ENCODE results near the gene PIRT.

PIRT gene

DNA sequence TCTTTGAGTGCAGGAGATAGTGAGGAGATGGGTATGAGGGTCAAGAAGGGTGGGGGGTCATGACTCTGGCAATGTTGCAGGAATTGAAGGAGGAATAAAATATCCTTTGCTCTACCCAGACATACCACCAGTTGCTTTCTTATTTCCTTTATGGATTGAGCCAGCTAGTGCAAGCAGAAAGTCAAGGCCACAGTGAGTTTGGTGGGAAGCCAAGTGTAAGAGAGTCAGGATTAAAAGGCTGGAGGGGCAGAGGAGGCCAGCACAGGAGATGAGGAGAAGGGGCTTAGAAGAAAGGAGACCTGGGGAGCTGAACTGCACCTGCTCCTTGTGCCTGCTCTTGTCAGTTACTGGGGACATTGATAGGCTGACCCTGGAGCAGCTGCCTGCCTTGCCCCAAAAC is 16.1 kb downstream of the PIRT start:
- no peak overlapping the region for H3K4me3 ChIP-seq (ENCODE audit: low read depth, low read length)
- TF ChIP-seq, protein P1, sequence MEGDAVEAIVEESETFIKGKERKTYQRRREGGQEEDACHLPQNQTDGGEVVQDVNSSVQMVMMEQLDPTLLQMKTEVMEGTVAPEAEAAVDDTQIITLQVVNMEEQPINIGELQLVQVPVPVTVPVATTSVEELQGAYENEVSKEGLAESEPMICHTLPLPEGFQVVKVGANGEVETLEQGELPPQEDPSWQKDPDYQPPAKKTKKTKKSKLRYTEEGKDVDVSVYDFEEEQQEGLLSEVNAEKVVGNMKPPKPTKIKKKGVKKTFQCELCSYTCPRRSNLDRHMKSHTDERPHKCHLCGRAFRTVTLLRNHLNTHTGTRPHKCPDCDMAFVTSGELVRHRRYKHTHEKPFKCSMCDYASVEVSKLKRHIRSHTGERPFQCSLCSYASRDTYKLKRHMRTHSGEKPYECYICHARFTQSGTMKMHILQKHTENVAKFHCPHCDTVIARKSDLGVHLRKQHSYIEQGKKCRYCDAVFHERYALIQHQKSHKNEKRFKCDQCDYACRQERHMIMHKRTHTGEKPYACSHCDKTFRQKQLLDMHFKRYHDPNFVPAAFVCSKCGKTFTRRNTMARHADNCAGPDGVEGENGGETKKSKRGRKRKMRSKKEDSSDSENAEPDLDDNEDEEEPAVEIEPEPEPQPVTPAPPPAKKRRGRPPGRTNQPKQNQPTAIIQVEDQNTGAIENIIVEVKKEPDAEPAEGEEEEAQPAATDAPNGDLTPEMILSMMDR (IDR thresholded peaks at IDR 0.05; ENCODE audit: insufficient read depth, low read depth, low read length, missing control alignments) = no peak
- DNase-seq (ENCODE audit: low read depth) = no peak

DNA sequence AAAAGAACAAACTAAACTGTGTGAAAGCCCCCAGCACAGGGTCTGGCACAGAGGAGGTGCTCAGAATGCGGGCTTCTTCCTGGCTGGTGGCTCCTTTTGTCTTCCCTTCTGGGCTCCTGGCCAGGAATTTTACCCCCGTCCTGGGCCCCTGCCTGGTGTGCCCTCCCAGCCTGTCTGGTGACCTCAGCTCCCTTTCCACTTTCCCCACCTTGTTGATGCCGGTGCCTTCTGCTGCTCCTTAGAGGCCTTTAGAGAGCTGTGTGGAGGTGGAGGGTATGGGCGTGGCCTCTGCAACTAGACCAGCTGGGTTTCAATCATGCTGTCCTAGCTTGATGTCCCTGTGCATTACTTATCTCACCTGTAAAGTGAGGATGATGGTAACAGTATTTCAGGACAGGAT is 16.8 kb downstream of the PIRT start:
- TF ChIP-seq, protein P1 (IDR thresholded peaks at IDR 0.05; ENCODE audit: insufficient read depth, low read depth, low read length, missing control alignments) = no peak
- H3K4me3 ChIP-seq (ENCODE audit: low read depth, low read length) = no peak overlapping the region
- DNase-seq (ENCODE audit: low read depth) = no peak

DNA sequence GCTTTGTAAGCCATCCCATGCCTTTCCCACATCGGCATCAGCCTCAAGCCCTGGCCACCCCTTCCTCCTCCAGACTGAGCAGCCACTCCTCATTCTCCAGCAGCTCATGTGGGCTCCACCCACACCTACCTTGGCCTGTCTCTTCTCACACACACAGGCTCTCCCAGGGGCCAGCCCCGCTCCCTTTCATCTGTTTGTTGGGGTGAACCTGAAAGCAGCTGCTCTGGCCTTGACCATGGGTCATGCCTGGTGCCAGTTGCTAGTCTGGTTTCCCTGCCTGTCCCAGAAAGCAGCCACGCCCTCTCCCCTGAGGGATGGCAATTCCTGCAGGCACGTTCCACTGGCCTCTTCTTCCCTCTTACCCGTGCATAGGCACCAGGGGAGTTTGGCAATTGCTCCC is 22.6 kb downstream of the PIRT start:
- TF ChIP-seq, protein P1 (IDR thresholded peaks at IDR 0.05; ENCODE audit: insufficient read depth, low read depth, low read length, missing control alignments) = no peak
- no peak overlapping the region for H3K4me3 ChIP-seq (ENCODE audit: low read depth, low read length)
- no peak for DNase-seq (ENCODE audit: low read depth)

DNA sequence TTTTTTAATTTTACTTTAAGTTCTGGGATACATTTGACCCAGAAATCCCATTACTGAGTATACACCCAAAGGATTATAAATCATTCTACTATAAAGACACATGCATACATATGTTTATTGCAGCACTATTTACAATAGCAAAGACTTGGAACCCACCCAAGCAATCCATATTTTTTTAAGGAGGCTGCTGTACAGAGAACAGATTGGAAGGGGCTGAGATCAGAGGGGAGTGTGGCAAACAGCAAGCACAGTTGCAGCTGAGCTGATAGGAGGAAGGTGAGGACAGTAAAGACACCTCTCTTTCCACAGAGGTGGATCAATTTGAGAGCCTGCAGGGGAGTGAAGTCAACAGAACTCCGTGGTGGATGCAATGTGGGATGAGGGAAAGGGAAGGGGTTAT is 23.8 kb downstream of the PIRT start:
- no peak for DNase-seq (ENCODE audit: low read depth)
- TF ChIP-seq, protein P1 (IDR thresholded peaks at IDR 0.05; ENCODE audit: insufficient read depth, low read depth, low read length, missing control alignments) = no peak
- H3K4me3 ChIP-seq (ENCODE audit: low read depth, low read length) = no peak overlapping the region

DNA sequence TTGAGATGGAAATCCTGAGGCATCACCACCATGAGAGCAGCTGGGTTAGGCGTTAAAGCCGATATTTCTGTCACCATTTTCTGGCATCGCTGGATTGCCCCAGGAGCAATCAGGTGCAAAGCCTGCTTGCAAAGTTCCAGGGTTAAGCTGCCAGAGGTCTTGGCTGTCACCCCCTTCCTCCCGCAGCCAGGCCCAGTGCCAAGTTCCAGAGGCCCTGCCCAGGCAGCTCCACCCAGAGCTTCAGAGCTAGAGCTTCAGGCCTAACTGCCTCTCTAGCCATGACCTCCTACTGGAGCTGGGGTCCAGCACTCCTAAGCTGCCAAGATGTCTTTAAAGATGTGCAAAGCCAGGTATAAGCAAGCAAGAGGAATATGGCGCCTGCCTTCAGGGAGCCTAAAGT is 25.2 kb downstream of the PIRT start:
- no peak for DNase-seq (ENCODE audit: low read depth)
- TF ChIP-seq, protein P1 (IDR thresholded peaks at IDR 0.05; ENCODE audit: insufficient read depth, low read depth, low read length, missing control alignments) = no peak
- H3K4me3 ChIP-seq (ENCODE audit: low read depth, low read length) = no peak overlapping the region

DNA sequence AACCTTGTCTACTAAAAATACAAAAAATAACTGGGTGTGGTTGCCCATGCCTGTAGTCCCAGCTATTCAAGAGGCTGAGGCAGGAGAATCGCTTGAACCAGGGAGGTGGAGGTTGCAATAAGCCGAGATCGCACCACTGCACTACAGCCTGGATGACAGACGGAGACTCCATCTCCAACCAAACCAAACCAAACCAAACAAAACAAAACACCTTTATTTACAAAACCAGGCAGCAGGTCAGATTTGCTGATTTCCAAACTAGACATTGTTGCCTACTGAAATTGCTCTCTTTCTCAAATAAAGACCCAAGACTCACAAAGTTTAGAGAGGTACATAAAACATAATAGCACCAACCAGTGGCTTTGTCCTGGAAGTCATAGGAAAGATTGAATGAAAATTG is 28.3 kb downstream of the PIRT start:
- DNase-seq (ENCODE audit: low read depth) = no peak
- H3K4me3 ChIP-seq (ENCODE audit: low read depth, low read length) = no peak overlapping the region
- TF ChIP-seq, protein P1 (IDR thresholded peaks at IDR 0.05; ENCODE audit: insufficient read depth, low read depth, low read length, missing control alignments) = no peak

DNA sequence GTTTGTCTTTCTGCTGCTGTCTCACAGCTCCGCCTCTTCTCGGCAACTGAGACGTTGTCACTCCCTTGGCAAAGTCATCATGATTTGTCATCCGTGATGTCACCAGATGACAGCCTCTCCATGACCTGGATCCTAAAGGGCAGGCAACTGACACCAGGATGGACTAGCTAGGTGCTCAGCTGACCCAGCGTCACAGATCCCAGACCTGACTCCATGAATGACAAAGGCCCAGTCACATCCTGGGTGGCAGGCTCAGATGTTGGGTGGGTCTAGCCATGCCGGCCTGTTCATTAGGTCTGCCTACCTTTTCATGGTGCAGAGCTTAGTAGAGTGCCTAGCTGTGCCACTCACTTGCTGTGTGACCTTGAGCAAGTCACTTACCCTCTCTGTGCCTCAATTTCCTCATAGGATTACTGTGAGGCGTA is 30.2 kb downstream of the PIRT start:
- DNase-seq (ENCODE audit: low read depth) = no peak
- TF ChIP-seq, protein P1 (IDR thresholded peaks at IDR 0.05; ENCODE audit: insufficient read depth, low read depth, low read length, missing control alignments) = no peak
- H3K4me3 ChIP-seq (ENCODE audit: low read depth, low read length) = no peak overlapping the region

Measured in GM12865 (cell line).